DND-41 (cell line): ENCODE results near the gene AIF1.

ENCODE experiments used
- EZH2 ChIP-seq: IDR thresholded peaks from 3 replicates; pipeline ENCODE4 v1.6.1; 2012; ENCODE audit warnings: borderline replicate concordance, low read depth, mild to moderate bottlenecking, moderate library complexity, low read length, inconsistent platforms; ENCODE audit not compliant: severe bottlenecking
- TF ChIP-seq, protein P1 (sequence below): IDR thresholded peaks from 2 replicates; pipeline ENCODE4 v1.5.1; 2012; ENCODE audit warnings: borderline replicate concordance, low read length, moderate library complexity, mild to moderate bottlenecking; ENCODE audit not compliant: poor library complexity, severe bottlenecking; ENCODE audit errors: extremely low read depth

GRCh38 chr6:31631209-31631608, 16.2 kb downstream of the AIF1 start:
- TF ChIP-seq, protein P1, sequence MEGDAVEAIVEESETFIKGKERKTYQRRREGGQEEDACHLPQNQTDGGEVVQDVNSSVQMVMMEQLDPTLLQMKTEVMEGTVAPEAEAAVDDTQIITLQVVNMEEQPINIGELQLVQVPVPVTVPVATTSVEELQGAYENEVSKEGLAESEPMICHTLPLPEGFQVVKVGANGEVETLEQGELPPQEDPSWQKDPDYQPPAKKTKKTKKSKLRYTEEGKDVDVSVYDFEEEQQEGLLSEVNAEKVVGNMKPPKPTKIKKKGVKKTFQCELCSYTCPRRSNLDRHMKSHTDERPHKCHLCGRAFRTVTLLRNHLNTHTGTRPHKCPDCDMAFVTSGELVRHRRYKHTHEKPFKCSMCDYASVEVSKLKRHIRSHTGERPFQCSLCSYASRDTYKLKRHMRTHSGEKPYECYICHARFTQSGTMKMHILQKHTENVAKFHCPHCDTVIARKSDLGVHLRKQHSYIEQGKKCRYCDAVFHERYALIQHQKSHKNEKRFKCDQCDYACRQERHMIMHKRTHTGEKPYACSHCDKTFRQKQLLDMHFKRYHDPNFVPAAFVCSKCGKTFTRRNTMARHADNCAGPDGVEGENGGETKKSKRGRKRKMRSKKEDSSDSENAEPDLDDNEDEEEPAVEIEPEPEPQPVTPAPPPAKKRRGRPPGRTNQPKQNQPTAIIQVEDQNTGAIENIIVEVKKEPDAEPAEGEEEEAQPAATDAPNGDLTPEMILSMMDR = no peak
- no peak for TF ChIP-seq EZH2
